Fibroblast of lung (primary cell): ENCODE measurements around the gene MUC6.

Experiments
- CTCF ChIP-seq, 2 donors: IDR thresholded peaks in 1 of 2; conservative IDR thresholded peaks in 1 of 2; 1 replicate in 1 of 2; 2 replicates in 1 of 2; pipeline ENCODE4 v1.5.1; 2011 to 2012; ENCODE audit warnings: low read length in 2 of 2, control low read depth in 1 of 2, inconsistent platforms in 1 of 2, low read depth in 1 of 2, mild to moderate bottlenecking in 1 of 2
- EZH2 ChIP-seq: IDR thresholded peaks from 2 replicates; pipeline ENCODE4 v1.5.1; 2012; ENCODE audit warnings: low read length, control low read depth, mild to moderate bottlenecking; ENCODE audit errors: missing control alignments

GRCh38 chr11:1055109-1055703, 18.7 kb upstream of the MUC6 start:
- TF ChIP-seq CTCF (conservative IDR thresholded peaks at IDR 0.05 in 1 of 2, IDR thresholded peaks at IDR 0.05 in 1 of 2; ENCODE audit: low read depth in 1 of 2, low read length in 2 of 2) = no peak
- TF ChIP-seq EZH2 = no peak
